ENCODE measurements around the gene PDE10A.
"Not testable (repeated sequence)": the region's sequence is repeated elsewhere in the genome, so short reads cannot be mapped to it uniquely, and the experiment has no call there.

PDE10A gene

GRCh38 chr6:165548450-165548849, 114.6 kb downstream of the PDE10A start:
- no peak for DNase-seq (ENCODE audit: low read depth)

DNA sequence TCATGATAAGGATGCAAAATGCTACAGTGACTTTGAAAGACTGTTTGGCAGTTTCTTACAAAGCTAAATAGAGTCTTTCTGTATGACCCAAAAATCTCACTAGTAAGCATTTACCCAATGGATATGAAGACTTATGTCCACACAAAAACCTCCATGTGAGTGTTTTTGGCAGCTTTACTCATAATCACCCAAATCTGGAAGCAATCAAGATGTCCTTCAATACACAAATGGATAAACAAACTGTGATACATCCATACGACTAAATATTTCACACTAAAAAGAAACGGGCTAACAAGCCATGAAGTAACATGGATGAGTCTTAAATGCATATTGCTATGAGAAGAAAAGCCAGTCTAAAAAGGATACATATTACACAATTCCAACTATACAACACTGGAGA, 117.2 kb downstream of the PDE10A start:
- no peak for DNase-seq (ENCODE audit: low read depth)

DNA sequence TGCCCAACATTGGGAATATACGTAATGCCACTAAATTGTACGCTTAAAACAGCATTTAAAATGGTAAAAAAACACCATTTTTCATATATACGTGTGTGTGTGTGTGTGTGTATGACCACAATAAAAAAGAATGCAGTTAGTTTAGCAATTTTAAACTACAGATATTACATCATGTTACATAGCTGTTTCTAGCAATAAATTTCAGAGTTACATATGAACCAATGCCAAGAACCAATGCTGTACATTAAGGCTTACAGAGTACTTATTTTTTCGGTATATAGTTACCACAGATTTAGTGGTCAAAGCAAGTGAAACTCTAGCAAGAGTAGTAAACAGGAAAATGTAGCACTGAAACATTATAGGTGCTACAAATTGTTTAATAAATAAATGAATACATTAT, 119.3 kb downstream of the PDE10A start:
- no peak for DNase-seq (ENCODE audit: low read depth)

DNA sequence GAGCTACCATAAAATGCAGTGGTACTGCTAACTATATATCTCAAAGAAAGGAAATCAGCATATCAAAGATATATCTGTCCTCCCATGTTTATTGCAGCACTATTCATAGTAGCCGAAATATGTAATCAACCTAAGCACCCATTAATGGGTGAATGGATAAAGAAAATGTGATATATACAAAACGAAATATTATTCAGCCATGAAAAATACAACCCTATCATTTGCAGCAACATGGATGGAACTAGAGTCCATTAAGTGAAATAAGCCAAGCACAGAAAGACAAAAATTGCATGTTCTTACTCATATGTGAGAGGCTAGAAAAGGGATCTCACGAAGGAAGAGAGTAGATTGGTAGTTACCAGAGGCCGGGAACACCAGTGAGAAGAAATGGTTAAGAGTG, 126.1 kb downstream of the PDE10A start:
- DNase-seq (ENCODE audit: low read depth) = no peak

GRCh38 chr6:165519316-165519715, 143.7 kb downstream of the PDE10A start:
- no peak for DNase-seq (ENCODE audit: low read depth)

GRCh38 chr6:165515963-165516624, 146.9 kb downstream of the PDE10A start:
- DNase-seq (ENCODE audit: low read depth) = no peak

GRCh38 chr6:165514621-165515020, 148.4 kb downstream of the PDE10A start:
- DNase-seq (ENCODE audit: low read depth) = no peak

DNA sequence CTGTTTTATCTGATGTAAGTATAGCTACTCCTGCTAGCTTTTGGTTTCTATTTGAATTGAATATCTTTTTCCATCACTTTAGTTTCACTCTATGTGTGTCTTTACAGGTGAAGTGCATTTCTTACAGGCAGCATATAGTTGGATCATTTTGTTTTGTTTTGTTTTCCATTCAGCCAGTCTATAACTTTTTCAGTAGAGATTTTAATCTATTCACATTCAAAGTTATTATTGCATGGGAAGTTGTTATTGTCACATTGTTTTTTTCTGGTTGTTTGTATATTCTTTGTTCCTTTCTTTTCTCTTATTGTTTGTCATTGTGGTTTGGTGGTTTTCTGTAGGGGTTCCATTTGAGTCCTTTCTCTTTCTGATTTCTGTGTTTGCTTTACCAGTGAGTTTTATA, 151.2 kb downstream of the PDE10A start:
- DNase-seq (ENCODE audit: low read depth) = no peak

DNA sequence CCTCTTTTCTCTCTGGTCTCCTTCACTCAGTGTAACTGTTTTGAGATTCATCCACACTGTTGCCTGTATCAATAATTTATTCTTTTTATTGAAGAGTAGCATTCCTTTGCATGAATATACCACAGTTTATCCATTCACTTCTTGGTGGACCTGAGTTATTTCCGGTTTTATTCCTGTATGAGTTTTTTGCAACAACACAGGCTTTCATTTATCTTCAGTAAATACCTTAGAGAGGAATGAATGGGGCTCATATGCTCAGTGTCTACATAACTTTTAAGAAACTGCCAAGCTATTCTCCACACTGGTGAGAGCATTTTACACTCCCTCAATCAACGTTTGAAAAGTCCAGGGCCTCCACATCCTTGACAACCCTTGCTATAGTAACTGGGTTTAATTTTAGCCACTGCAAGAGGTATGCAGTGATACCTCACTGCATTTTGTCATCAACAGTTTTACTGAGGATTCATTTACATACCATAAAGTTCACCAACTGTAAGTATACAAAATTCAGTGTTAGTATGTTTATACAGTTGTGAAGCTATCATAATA, 154.6 kb downstream of the PDE10A start:
- DNase-seq (ENCODE audit: low read depth) = no peak

- DNase-seq (ENCODE audit: low read depth) = no peak
These were observed 156.4 kb downstream of the PDE10A start for GRCh38 chr6:165506657-165507056.

GRCh38 chr6:165500214-165500907, 162.7 kb downstream of the PDE10A start:
- not testable (repeated sequence) for DNase-seq (ENCODE audit: low read depth)

DNA sequence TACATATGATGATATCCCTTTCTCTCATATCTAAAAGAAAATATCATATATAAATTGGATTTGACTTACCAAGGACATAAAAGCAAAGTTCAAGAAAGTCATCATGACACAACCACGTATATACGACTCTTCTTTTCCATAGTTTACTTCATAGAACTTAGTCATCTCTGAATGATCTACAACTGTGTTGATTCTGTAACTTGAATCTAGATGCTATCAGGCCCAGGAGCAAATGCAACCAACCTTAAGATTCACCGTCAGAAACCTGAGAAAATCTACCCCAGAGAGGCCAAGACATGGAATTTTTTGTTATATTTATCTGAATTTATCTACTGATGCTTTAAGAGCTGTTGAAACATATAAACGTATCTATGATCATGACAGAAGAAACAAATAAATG, 165.6 kb downstream of the PDE10A start:
- no peak for DNase-seq (ENCODE audit: low read depth)

GRCh38 chr6:165488624-165489295, 174.3 kb downstream of the PDE10A start:
- no peak for DNase-seq (ENCODE audit: low read depth)

- DNase-seq (ENCODE audit: low read depth) = no peak
These were observed 175.1 kb downstream of the PDE10A start for GRCh38 chr6:165487950-165488349.

GRCh38 chr6:165487347-165487746, 175.7 kb downstream of the PDE10A start:
- DNase-seq (ENCODE audit: low read depth) = no peak

GRCh38 chr6:165486183-165487137, 176.6 kb downstream of the PDE10A start:
- no peak for DNase-seq (ENCODE audit: low read depth)

- DNase-seq (ENCODE audit: low read depth) = no peak
These were observed 178.7 kb downstream of the PDE10A start for GRCh38 chr6:165484178-165484889.

DNA sequence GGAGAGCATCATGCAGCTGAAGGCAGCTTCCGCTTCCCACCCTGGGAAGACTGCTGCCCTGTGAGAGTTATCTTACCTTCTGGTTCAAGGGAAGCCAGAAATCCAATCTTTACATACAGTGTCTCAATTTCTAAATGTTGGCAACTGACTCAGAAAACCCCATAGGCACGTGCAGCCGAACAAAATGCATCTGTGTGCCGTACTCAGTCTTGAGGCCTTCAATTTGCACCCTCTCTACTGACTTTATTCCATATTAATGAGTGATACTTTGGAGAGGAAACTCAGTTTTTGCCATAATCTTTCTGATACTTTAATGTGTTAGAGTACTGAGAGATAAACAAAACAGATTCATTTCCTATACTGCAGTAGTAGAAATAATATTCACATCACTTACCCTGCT, 181.1 kb downstream of the PDE10A start:
- no peak for DNase-seq (ENCODE audit: low read depth)

DNA sequence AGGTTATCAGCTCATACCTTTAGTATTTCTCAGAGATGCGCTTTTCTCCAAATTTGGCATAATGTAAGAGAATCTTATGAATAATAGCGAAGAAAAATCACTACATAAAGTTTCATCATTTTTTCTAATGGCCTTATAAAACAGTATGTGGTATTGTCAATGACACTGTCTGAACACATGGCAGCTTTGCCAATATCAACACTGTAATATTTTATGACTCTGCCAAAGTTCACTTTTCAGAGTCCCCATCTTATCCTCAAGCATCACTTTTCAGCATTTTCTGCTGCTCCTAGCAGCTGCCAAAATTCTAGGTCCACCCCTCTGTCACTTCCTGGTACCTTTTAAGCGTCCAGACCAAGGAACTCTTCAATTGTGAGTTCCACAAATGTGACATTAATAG, 182.1 kb downstream of the PDE10A start:
- no peak for DNase-seq (ENCODE audit: low read depth)

- no peak for DNase-seq (ENCODE audit: low read depth)
These were observed 184.5 kb downstream of the PDE10A start for GRCh38 chr6:165478581-165478980.

DNA sequence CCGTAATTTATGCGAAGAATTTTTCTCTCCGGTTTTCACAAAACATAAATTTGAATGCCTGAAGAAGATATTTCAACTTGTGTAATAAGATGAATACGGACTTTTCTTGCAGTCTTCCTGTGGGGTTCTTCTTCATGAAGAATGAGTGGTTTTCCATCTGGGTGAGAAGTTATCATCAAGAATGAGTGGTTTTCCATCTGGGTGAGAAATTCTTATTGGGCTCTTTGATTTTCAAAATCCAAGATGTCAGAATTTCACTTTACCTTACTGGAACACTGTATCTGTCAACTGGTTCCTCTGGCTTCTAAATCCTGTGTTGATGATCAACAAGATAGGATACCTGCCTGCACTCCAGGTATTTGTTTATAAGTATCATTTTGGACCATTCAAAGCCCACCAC, 193.6 kb downstream of the PDE10A start:
- no peak for DNase-seq (ENCODE audit: low read depth)

Data from CMK (cell line).